T-cell (primary cell): ENCODE results near the gene LGALS7. TPM values are rescaled to one million over a fixed set of nuclear protein-coding genes. Genes with fewer than 3 reads are reported as not detected.
"Not testable (repeated sequence)": the region's sequence is repeated elsewhere in the genome, so short reads cannot be mapped to it uniquely, and the experiment has no call there.

Experiments used
- ATAC-seq, 4 experiments: fragments of 200-7000 bp in 3 of 4; fragments of 150-1000 bp in 1 of 4; cut with Tn5 transposase; replicated peaks in 1 of 4; 1 replicate in 3 of 4; 2 replicates in 1 of 4; pipeline ENCODE4 v1.10.0; 2021; ENCODE audit warnings: moderate library complexity in 3 of 4, mild to moderate bottlenecking in 2 of 4, moderate number of reproducible peaks in 1 of 4
- CTCF ChIA-PET, 2 donors: fragments of 300-600 bp; sonication (Branson Sonifier 250); formaldehyde crosslinking; loops; one replicate each; lab custom pipeline; 2022; ENCODE audit warnings: antibody characterized with exemption in 2 of 2; lab: Charles Lee
- POLR2A ChIA-PET, 2 donors: fragments of 300-600 bp; sonication (Branson Sonifier 250); formaldehyde crosslinking; loops; one replicate each; lab custom pipeline; 2022; ENCODE audit warnings: antibody characterized with exemption in 2 of 2; lab: Charles Lee
- DNase-seq, 35 experiments: peaks; one replicate each; pipeline versions ENCODE4 v3.0.0 to v3.0.0-alpha.2; 2013 to 2023
- H3K27ac ChIP-seq: one replicate; pipeline ENCODE4 v1.5.1; 2013; ENCODE audit warnings: low read length
- H3K27me3 ChIP-seq, 2 experiments: replicated peaks in 1 of 2; 1 replicate in 1 of 2; 2 replicates in 1 of 2; pipeline versions ENCODE4 v1.6.1 to v1.7.0; 2013; ENCODE audit warnings: low read length in 1 of 2, mixed read lengths in 1 of 2; ENCODE audit not compliant: control insufficient read depth in 2 of 2, insufficient read depth in 2 of 2; ENCODE audit errors: extremely low read depth in 1 of 2
- H3K36me3 ChIP-seq, 2 donors: 1 replicate in 1 of 2; 2 replicates in 1 of 2; pipeline versions ENCODE4 v1.6.1 to v1.7.0; 2013; ENCODE audit warnings: low read length in 1 of 2; ENCODE audit not compliant: control insufficient read depth in 2 of 2, insufficient read depth in 1 of 2; ENCODE audit errors: extremely low read depth in 1 of 2
- H3K4me1 ChIP-seq, 2 experiments: 1 replicate in 1 of 2; 2 replicates in 1 of 2; pipeline versions ENCODE4 v1.6.1 to v1.7.0; 2013; ENCODE audit warnings: low read length in 2 of 2, mixed read lengths in 1 of 2; ENCODE audit not compliant: insufficient read depth in 2 of 2, control insufficient read depth in 1 of 2; ENCODE audit errors: extremely low read depth in 1 of 2
- H3K4me3 ChIP-seq, 2 donors: 1 replicate in 1 of 2; 2 replicates in 1 of 2; pipeline versions ENCODE4 v1.5.1 to v1.7.0; 2013; ENCODE audit warnings: mild to moderate bottlenecking in 2 of 2, low read length in 1 of 2, moderate library complexity in 1 of 2; ENCODE audit not compliant: control insufficient read depth in 1 of 2; ENCODE audit errors: extremely low read depth in 1 of 2
- H3K9me3 ChIP-seq: 2 replicates; pipeline ENCODE4 v1.7.0; 2013
- H3K27ac Mint-ChIP-seq, 2 donors: one replicate each; pipeline ENCODE4 v1.8.0; 2020 to 2021; ENCODE audit warnings: mild to moderate bottlenecking in 2 of 2, mixed read lengths in 2 of 2
- H3K27me3 Mint-ChIP-seq, 2 donors: one replicate each; pipeline ENCODE4 v1.8.0; 2021 to 2022; ENCODE audit warnings: mixed read lengths in 2 of 2
- H3K36me3 Mint-ChIP-seq: one replicate; pipeline ENCODE4 v1.8.0; 2021; ENCODE audit warnings: mixed read lengths
- H3K4me1 Mint-ChIP-seq, 3 donors: one replicate each; pipeline ENCODE4 v1.8.0; 2020 to 2022; ENCODE audit warnings: mixed read lengths in 3 of 3, mild to moderate bottlenecking in 1 of 3
- H3K4me3 Mint-ChIP-seq, 3 donors: one replicate each; pipeline ENCODE4 v1.8.0; 2020 to 2022; ENCODE audit warnings: mild to moderate bottlenecking in 3 of 3, mixed read lengths in 3 of 3, moderate library complexity in 3 of 3
- H3K9me3 Mint-ChIP-seq, 3 donors: one replicate each; pipeline ENCODE4 v1.8.0; 2020 to 2022; ENCODE audit warnings: mixed read lengths in 3 of 3
- WGBS: methylation state at CpG from one replicate; pipeline ENCODE4 v1.1.5; 2013; ENCODE audit warnings: missing lambda C conversion rate; ENCODE audit not compliant: insufficient coverage; 5-methylcytosine and 5-hydroxymethylcytosine counted together
- total RNA-seq, 35 experiments: library from RNA in 6 of 35; stranded (reverse) in 6 of 35; fragments of 120-200 nt in 1 of 35; gene quantifications; one replicate each; pipeline versions ENCODE4 v1.2.1 to v1.2.4 and lab custom pipeline; 2013 to 2026

Gene LGALS7
- total RNA-seq, 5 donors from 2014 or later (not counting 1 experiment from before 2014, with no cell fraction given) = not detected

GRCh38 chr19:38801359-38802095 is 28.2 kb upstream of the LGALS7 start:
- Mint-ChIP-seq H3K27me3 (no peaks in the 10 kb centered on the region), H3K9me3 (no peaks in the 10 kb centered on the region), H3K4me1 (peaks cover 6% of the 10 kb centered on the region in 3 donors), H3K4me3 (no peak overlapping the region), H3K27ac (no peak overlapping the region), H3K36me3 (no peaks in the 10 kb centered on the region)
- Histone ChIP-seq H3K4me1 (peaks cover 0 to 5% of the 10 kb centered on the region in 2 experiments), H3K4me3 (no peak overlapping the region), H3K27ac (no peak overlapping the region), H3K27me3 (no peaks in the 10 kb centered on the region), H3K9me3 (no peaks in the 10 kb centered on the region), H3K36me3 (no peaks in the 10 kb centered on the region)
- ChIA-PET CTCF (no interaction called here), POLR2A (no interaction called here)
- DNase-seq (no peak), ATAC-seq (no peak)
- WGBS = 98% methylated on average over 11 of the region's 12 CpGs

- POLR2A ChIA-PET = no interaction called here
- ATAC-seq (no peak), DNase-seq (no peak)
- peaks cover 0 to 5% of the 10 kb centered on the region in 2 experiments for H3K4me1 ChIP-seq
- H3K9me3 ChIP-seq = no peaks in the 10 kb centered on the region
- H3K27me3 ChIP-seq = no peaks in the 10 kb centered on the region
- no peaks in the 10 kb centered on the region for H3K36me3 ChIP-seq
- Mint-ChIP-seq H3K27me3 (no peaks in the 10 kb centered on the region), H3K36me3 (no peaks in the 10 kb centered on the region), H3K27ac (no peak overlapping the region), H3K9me3 (no peaks in the 10 kb centered on the region), H3K4me3 (no peak overlapping the region), H3K4me1 (peaks cover 6% of the 10 kb centered on the region in 3 donors)
- no peak overlapping the region for H3K4me3 ChIP-seq
- WGBS = 89% methylated on average over 3 of the region's 5 CpGs
- no peak overlapping the region for H3K27ac ChIP-seq
- CTCF ChIA-PET = no interaction called here
These were observed 27.4 kb upstream of the LGALS7 start for GRCh38 chr19:38800577-38801347.

GRCh38 chr19:38799104-38799503 is 25.8 kb upstream of the LGALS7 start:
- WGBS = 98% methylated on average over 5 of the region's 10 CpGs
- Histone ChIP-seq H3K4me3 (no peak overlapping the region), H3K27ac (no peak overlapping the region), H3K36me3 (no peaks in the 10 kb centered on the region), H3K27me3 (no peaks in the 10 kb centered on the region), H3K4me1 (no peaks in the 10 kb centered on the region), H3K9me3 (no peaks in the 10 kb centered on the region)
- CTCF ChIA-PET = interaction anchor here in 1 of 2 donors (0.6 kb wide), 1 partner anchor 437 kb away, joined by 3 read pairs; no protein-coding TSS in a partner anchor
- H3K9me3 Mint-ChIP-seq = no peaks in the 10 kb centered on the region
- no peaks in the 10 kb centered on the region for H3K4me1 Mint-ChIP-seq
- no peaks in the 10 kb centered on the region for H3K27me3 Mint-ChIP-seq
- ATAC-seq (no peak), DNase-seq (no peak)
- no peak overlapping the region for H3K27ac Mint-ChIP-seq
- POLR2A ChIA-PET = interaction anchor here in 1 of 2 donors (0.7 kb wide), 1 partner anchor 80 kb away, joined by 3 read pairs; no protein-coding TSS in a partner anchor
- no peaks in the 10 kb centered on the region for H3K36me3 Mint-ChIP-seq
- H3K4me3 Mint-ChIP-seq = no peak overlapping the region

- H3K27ac ChIP-seq, H3K27me3 ChIP-seq, H3K36me3 Mint-ChIP-seq, H3K4me1 ChIP-seq, DNase-seq, H3K4me3 ChIP-seq, CTCF ChIA-PET, H3K27me3 Mint-ChIP-seq, H3K27ac Mint-ChIP-seq, H3K4me3 Mint-ChIP-seq, H3K36me3 ChIP-seq, H3K9me3 Mint-ChIP-seq, H3K4me1 Mint-ChIP-seq, POLR2A ChIA-PET, H3K9me3 ChIP-seq, ATAC-seq: not testable (repeated sequence)
- 100% methylated on average over 3 of the region's 33 CpGs for WGBS
These were observed 24.5 kb upstream of the LGALS7 start for GRCh38 chr19:38797781-38798180.

- H3K27me3 ChIP-seq = peaks cover 0 to 7% of the 10 kb centered on the region in 2 experiments
- no peak overlapping the region for H3K4me3 Mint-ChIP-seq
- no CpG with 5 or more reads among the region's 2 CpGs for WGBS
These were observed 22.8 kb upstream of the LGALS7 start for GRCh38 chr19:38796154-38796553.

GRCh38 chr19:38795549-38795948 is 22.2 kb upstream of the LGALS7 start:
- 100% methylated on average over 3 of the region's 4 CpGs for WGBS
- no peak for DNase-seq
- POLR2A ChIA-PET = no interaction called here
- Mint-ChIP-seq H3K27ac (no peak overlapping the region), H3K4me1 (peaks cover 0 to 4% (median 4%) of the 10 kb centered on the region in 3 donors), H3K9me3 (no peaks in the 10 kb centered on the region), H3K36me3 (no peaks in the 10 kb centered on the region), H3K27me3 (no peaks in the 10 kb centered on the region), H3K4me3 (no peak overlapping the region)
- no peak overlapping the region for H3K4me3 ChIP-seq
- no peak overlapping the region for H3K27ac ChIP-seq
- peaks cover 0 to 7% of the 10 kb centered on the region in 2 experiments for H3K27me3 ChIP-seq
- no peaks in the 10 kb centered on the region for H3K9me3 ChIP-seq
- H3K4me1 ChIP-seq = peaks cover 2 to 13% of the 10 kb centered on the region in 2 experiments
- CTCF ChIA-PET = no interaction called here
- ATAC-seq = no peak
- H3K36me3 ChIP-seq = no peaks in the 10 kb centered on the region

More at GRCh38 chr19:38796154-38796553, 22.8 kb upstream of the LGALS7 start:
- H3K27me3 Mint-ChIP-seq = no peaks in the 10 kb centered on the region
- Histone ChIP-seq H3K4me1 (peaks cover 2 to 12% of the 10 kb centered on the region in 2 experiments), H3K27ac (no peak overlapping the region), H3K4me3 (no peak overlapping the region), H3K36me3 (no peaks in the 10 kb centered on the region), H3K9me3 (no peaks in the 10 kb centered on the region)
- no peaks in the 10 kb centered on the region for H3K36me3 Mint-ChIP-seq
- H3K9me3 Mint-ChIP-seq = no peaks in the 10 kb centered on the region
- no peak overlapping the region for H3K27ac Mint-ChIP-seq
- ChIA-PET POLR2A (no interaction called here), CTCF (no interaction called here)
- peaks cover 0 to 4% (median 4%) of the 10 kb centered on the region in 3 donors for H3K4me1 Mint-ChIP-seq
- ATAC-seq = no peak
- no peak for DNase-seq
